Tibial nerve (tissue), 4 donors: ENCODE data around the gene GIPC3. TPM values are rescaled to one million over a fixed set of nuclear protein-coding genes. Genes with fewer than 3 reads are reported as not detected.
"Not testable (repeated sequence)": the region's sequence is repeated elsewhere in the genome, so short reads cannot be mapped to it uniquely, and the experiment has no call there.

Experiments used
- DNase-seq, 2 donors: peaks; one replicate each; pipeline ENCODE4 v3.0.0-alpha.2; 2019; ENCODE audit warnings: low spot score in 2 of 2
- H3K27ac ChIP-seq, 4 donors: fragments of 200-600 bp; sonication (generic) in 3 of 4; one replicate each; pipeline ENCODE4 v1.5.1; 2017 to 2019; ENCODE audit warnings: mild to moderate bottlenecking in 1 of 4
- H3K27me3 ChIP-seq, 2 donors: fragments of 200-600 bp; sonication (generic) in 1 of 2; one replicate each; pipeline versions ENCODE4 v1.5.1 to v1.6.0; 2017 to 2019
- H3K36me3 ChIP-seq, 3 donors: fragments of 200-600 bp; sonication (generic); one replicate each; pipeline ENCODE4 v1.5.1; 2018 to 2019
- H3K4me1 ChIP-seq, 4 donors: fragments of 200-600 bp; sonication (generic) in 3 of 4; one replicate each; pipeline ENCODE4 v1.5.1; 2017 to 2019
- H3K4me3 ChIP-seq, 4 donors: fragments of 200-600 bp; sonication (generic) in 3 of 4; one replicate each; pipeline ENCODE4 v1.5.1; 2017 to 2019; ENCODE audit warnings: mild to moderate bottlenecking in 1 of 4, moderate library complexity in 1 of 4
- H3K9me3 ChIP-seq, 4 donors: fragments of 200-600 bp; sonication (generic) in 3 of 4; one replicate each; pipeline ENCODE4 v1.5.1; 2017 to 2019
- EP300 ChIP-seq, 2 donors: sonication (generic); formaldehyde crosslinking; IDR thresholded peaks; one replicate each; pipeline ENCODE4 v1.6.1; 2017; ENCODE audit warnings: antibody characterized with exemption in 2 of 2, mild to moderate bottlenecking in 1 of 2
- POLR2A ChIP-seq, 2 donors: fragments of 450-650 bp; IDR thresholded peaks; one replicate each; pipeline ENCODE4 v1.6.1; 2017; ENCODE audit warnings: antibody characterized with exemption in 2 of 2, mild to moderate bottlenecking in 2 of 2, moderate library complexity in 2 of 2
- WGBS, 2 donors: methylation state at CpG; one replicate each; pipeline ENCODE4 v1.1.5; 2018; 5-methylcytosine and 5-hydroxymethylcytosine counted together
- total RNA-seq, 4 donors: library from RNA; depleted of rRNA; stranded (reverse); fragments of >200 nt; gene quantifications; one replicate each; pipeline ENCODE4 v1.1.0, GENCODE V29; 2016
- TF ChIP-seq, protein P1 (sequence below), 5 experiments: fragments of 200-600 bp in 3 of 5; fragments of 450-650 bp in 2 of 5; sonication (generic) in 3 of 5; IDR thresholded peaks; one replicate each; pipeline ENCODE4 v1.5.1; 2016 to 2019; ENCODE audit warnings: antibody characterized with exemption in 5 of 5, mild to moderate bottlenecking in 3 of 5, moderate library complexity in 2 of 5

Gene GIPC3
- total RNA-seq, 4 donors from 2014 or later, result 0.21 to 2.4 (median 1.1) TPM

DNA sequence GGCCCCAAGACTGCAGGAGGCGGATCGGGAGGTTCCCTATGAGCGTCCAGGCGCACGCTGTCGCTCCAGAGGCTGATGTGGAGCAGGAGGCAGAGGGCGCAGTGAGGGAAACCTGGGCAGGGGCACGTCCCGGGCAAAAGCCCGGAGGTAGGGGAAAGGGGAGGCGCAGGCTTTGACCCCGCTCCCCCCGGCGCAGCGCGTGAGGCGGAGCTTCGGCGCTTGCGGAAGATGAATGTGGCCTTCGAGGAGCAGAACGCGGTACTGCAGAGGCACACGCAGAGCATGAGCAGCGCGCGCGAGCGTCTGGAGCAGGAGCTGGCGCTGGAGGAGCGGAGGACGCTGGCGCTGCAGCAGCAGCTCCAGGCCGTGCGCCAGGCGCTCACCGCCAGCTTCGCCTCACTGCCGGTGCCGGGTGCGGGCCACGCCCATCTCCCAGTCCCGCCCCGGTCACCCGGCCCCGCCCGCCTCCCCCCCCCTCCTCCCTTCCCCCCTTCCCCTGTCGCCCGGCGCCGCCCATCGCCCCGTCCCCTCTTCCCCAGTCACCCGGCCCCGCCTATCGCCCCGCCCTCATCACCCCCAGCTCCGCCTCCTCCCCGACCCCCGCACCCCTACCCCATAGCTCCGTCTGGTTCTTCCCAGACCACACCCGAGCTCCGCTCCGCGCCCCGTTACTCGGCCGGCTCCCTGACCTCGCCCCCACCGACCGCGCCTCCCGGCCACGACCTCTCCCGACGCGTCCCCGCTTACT lies 8.4 kb upstream of the GIPC3 start:
- Histone ChIP-seq H3K9me3 (no peaks in the 10 kb centered on the region), H3K36me3 (peaks cover 0 to 33% (median 2%) of the 10 kb centered on the region in 3 donors), H3K27me3 (no peaks in the 10 kb centered on the region), H3K27ac (peak overlapping the region in 3 of 4 donors; percentile 57 to 82 (median 80)), H3K4me3 (peak overlapping the region in 3 of 4 donors; percentile 10 to 40 (median 26)), H3K4me1 (peaks cover 0 to 58% (median 17%) of the 10 kb centered on the region in 4 donors)
- TF ChIP-seq POLR2A (IDR thresholded peaks at IDR 0.05) (peak in 1 of 2 donors; percentile 29), EP300 (IDR thresholded peaks at IDR 0.05) (peak in 1 of 2 donors; percentile 34)
- TF ChIP-seq, protein P1, sequence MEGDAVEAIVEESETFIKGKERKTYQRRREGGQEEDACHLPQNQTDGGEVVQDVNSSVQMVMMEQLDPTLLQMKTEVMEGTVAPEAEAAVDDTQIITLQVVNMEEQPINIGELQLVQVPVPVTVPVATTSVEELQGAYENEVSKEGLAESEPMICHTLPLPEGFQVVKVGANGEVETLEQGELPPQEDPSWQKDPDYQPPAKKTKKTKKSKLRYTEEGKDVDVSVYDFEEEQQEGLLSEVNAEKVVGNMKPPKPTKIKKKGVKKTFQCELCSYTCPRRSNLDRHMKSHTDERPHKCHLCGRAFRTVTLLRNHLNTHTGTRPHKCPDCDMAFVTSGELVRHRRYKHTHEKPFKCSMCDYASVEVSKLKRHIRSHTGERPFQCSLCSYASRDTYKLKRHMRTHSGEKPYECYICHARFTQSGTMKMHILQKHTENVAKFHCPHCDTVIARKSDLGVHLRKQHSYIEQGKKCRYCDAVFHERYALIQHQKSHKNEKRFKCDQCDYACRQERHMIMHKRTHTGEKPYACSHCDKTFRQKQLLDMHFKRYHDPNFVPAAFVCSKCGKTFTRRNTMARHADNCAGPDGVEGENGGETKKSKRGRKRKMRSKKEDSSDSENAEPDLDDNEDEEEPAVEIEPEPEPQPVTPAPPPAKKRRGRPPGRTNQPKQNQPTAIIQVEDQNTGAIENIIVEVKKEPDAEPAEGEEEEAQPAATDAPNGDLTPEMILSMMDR (IDR thresholded peaks at IDR 0.05), result no peak
- no peak for DNase-seq
- 42% methylated on average over 72 to 75 of the region's 78 CpGs for WGBS, 2 donors

DNA sequence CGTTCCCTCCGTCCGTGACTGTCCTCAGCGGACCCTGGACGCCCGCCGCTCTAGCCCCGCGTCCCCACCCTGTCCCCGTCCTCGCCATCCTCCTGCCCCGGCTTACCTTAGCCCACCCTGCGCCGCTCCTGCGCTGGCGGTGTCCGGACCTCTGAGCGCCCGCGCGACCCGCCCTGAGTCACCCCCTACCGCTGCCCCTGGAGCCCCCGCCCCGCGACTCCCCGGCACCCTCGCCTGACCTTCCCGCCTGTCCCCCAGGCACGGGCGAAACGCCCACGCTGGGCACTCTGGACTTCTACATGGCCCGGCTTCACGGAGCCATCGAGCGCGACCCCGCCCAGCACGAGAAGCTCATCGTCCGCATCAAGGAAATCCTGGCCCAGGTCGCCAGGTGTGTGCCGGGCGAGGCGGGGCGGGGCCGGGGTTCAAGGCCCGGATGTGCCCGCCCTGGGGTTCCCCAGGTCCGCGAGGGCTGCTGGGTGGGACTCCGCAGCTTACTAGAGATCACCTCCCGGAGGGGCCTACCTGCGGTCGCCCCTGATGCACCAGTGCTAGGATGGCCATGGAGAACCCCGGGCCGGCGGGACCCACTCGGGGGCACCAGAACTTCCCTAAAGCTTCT lies 7.4 kb upstream of the GIPC3 start:
- no peak for DNase-seq
- Histone ChIP-seq H3K4me3 (no peak overlapping the region), H3K4me1 (peaks cover 0 to 54% (median 17%) of the 10 kb centered on the region in 4 donors), H3K9me3 (no peaks in the 10 kb centered on the region), H3K27me3 (no peaks in the 10 kb centered on the region), H3K36me3 (peaks cover 0 to 33% (median 2%) of the 10 kb centered on the region in 3 donors), H3K27ac (peak overlapping the region in 2 of 4 donors; percentile 80 to 82)
- 82 to 87% methylated on average over 50 to 52 of the region's 60 CpGs for WGBS, 2 donors
- TF ChIP-seq EP300 (IDR thresholded peaks at IDR 0.05), result no peak
- TF ChIP-seq POLR2A (IDR thresholded peaks at IDR 0.05), result no peak
- TF ChIP-seq, protein P1 (IDR thresholded peaks at IDR 0.05), result no peak

DNA sequence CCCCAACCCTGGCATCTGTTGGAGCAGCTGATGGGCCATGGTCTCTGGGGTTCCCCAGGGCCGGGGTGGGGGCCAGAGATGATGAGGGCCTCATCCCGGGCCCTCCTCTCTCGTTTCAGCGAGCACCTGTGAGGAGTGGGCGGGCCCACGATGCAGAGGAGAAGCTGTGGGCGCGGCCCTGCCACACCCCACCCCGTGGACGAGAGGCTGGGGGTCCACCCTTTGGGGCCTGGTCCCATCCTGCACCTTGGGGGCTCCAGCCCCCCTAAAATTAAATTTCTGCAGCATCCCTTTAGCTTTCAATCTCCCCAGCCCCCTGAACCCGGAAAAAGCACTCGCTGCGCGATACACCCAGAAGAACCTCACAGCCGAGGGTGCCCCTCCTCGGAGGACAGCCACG lies 6.9 kb upstream of the GIPC3 start:
- Histone ChIP-seq H3K36me3 (peaks cover 0 to 33% (median 2%) of the 10 kb centered on the region in 3 donors), H3K9me3 (no peaks in the 10 kb centered on the region), H3K4me1 (peaks cover 0 to 50% (median 17%) of the 10 kb centered on the region in 4 donors), H3K27me3 (no peaks in the 10 kb centered on the region), H3K4me3 (no peak overlapping the region), H3K27ac (peak overlapping the region in 1 of 4 donors; percentile 50)
- TF ChIP-seq POLR2A (IDR thresholded peaks at IDR 0.05) (no peak), EP300 (IDR thresholded peaks at IDR 0.05) (no peak)
- no peak for DNase-seq
- WGBS, 2 donors, result 70 to 81% methylated on average over 11 to 17 of the region's 17 CpGs

DNA sequence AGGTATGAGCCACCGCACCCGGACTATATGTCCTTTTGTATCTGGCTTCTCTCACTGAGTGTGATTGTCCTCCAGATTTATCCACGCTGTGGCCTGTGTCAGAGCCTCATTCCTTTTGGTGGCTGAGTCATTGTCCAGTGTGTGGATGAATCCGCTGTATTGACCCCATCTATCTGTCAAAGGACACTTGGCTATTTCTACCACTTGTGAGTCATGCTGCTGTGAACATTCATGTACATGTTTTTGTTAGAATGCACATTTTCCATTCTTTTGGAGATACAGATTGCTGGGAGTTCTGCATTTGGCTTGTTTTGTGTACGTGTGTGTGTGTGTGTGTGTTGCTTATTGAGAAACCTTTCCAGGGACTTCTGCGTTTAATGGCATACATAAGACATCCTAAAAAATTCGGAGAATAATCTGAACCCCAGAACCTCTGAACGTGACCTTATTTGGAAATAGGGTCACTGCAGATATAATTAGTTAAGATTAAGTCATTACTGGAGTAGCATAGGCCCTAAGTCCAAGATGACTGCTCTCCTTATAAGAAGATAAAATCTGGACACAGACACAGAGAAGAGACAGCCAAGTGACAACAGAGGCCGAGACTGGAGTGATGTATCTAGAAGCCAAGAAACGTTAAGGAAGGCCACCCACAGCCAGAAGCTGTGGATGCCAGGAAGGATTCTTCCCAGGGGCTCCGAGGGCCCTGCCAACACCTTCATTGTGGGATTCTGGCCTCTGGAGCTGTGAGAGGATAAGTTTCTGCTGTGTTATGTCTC lies 4.9 kb upstream of the GIPC3 start:
- Histone ChIP-seq H3K27ac (peak overlapping the region in 3 of 4 donors; percentile 45 to 73 (median 68)), H3K36me3 (peaks cover 0 to 20% (median 0%) of the 10 kb centered on the region in 3 donors), H3K9me3 (no peaks in the 10 kb centered on the region), H3K4me1 (peaks cover 0 to 33% (median 11%) of the 10 kb centered on the region in 4 donors), H3K4me3 (no peak overlapping the region), H3K27me3 (peaks cover 0 to 12% of the 10 kb centered on the region in 2 donors)
- DNase-seq, result no peak
- 30 to 35% methylated on average over 11 of the region's 11 CpGs for WGBS, 2 donors
- TF ChIP-seq EP300 (IDR thresholded peaks at IDR 0.05), result peak in 1 of 2 donors; percentile 14
- TF ChIP-seq POLR2A (IDR thresholded peaks at IDR 0.05), result no peak
- TF ChIP-seq, protein P1 (IDR thresholded peaks at IDR 0.05), result no peak

DNA sequence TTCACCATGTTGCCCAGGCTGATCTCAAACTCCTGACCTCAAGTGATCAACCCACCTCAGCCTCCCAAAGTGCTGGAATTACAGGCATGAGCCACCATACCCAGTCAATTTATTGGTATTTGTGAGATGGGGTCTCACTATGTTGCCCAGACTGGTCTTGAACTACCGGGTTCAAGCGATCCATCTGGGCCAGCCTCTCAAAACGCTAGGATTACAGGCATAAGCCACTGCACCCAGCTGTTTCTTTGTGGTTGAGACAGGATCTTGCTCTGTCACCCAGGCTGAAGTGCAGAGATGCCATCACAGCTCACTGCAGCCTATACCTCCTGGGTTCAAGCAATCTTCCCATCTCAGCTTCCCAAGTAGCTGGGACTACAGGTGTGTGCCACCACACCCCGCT lies 3.5 kb upstream of the GIPC3 start:
- H3K27me3 ChIP-seq, result peaks cover 0 to 23% of the 10 kb centered on the region in 2 donors

DNA sequence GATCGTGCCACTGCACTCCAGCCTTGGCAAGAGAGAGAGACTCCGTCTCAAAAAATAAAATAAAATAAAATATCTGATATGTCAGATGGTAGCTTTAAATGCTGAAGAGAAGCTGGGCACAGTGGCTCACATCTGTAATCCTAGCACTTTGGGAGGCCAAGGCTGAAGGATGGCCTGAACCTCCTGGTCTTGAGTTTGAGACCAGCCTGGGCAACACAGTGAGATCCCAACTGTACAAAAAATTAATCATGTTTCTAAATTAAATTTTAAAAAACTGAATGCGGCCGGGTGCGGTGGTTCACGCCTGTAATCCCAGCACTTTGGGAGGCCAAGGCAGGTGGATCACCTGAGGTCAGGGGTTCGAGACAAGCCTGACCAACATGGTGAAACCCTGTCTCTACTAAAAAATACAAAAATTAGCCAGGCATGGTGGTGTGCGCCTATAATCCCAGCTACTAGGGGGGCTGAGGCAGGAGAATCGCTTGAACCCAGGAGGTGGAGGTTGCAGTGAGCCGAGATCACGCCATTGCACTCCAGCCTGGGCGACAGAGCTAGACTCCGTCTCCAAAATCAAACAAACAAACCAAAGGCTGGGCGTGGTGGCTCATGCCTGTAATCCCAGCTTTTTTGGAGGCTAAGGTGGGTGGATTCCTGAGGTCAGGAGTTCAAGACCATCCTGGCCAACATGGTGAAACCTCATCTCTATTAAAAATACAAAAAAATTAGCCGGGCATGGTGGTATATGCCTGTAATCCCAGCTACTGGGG lies 1.1 kb upstream of the GIPC3 start:
- 86 to 93% methylated on average over 15 of the region's 15 CpGs for WGBS, 2 donors
- not testable (repeated sequence) for H3K27ac ChIP-seq, H3K9me3 ChIP-seq, DNase-seq, H3K36me3 ChIP-seq, H3K4me3 ChIP-seq
- H3K27me3 ChIP-seq, result peaks cover 0 to 23% of the 10 kb centered on the region in 2 donors
- peaks cover 0 to 24% (median 4%) of the 10 kb centered on the region in 4 donors for H3K4me1 ChIP-seq

More for the DNA sequence above, 3.5 kb upstream of the GIPC3 start:
- H3K4me3 ChIP-seq, H3K27ac ChIP-seq, H3K9me3 ChIP-seq, DNase-seq, H3K36me3 ChIP-seq: not testable (repeated sequence)
- peaks cover 0 to 29% (median 5%) of the 10 kb centered on the region in 4 donors for H3K4me1 ChIP-seq
- WGBS, 2 donors, result 85 to 87% methylated on average over 4 of the region's 4 CpGs
